Neutrophil (primary cell): ENCODE data around the gene DENND1A.

Experiments used
- H3K27ac ChIP-seq: fragments of 200-600 bp; sonication (generic); 2 replicates; pipeline ENCODE4 v1.5.1; 2016; ENCODE audit warnings: mild to moderate bottlenecking, moderate library complexity
- H3K27me3 ChIP-seq: fragments of 200-600 bp; sonication (generic); 2 replicates; pipeline ENCODE4 v1.6.0; 2016; ENCODE audit warnings: mild to moderate bottlenecking
- H3K36me3 ChIP-seq: fragments of 200-600 bp; sonication (generic); 2 replicates; pipeline ENCODE4 v1.5.1; 2017
- H3K4me1 ChIP-seq, 2 experiments: fragments of 200-600 bp in 1 of 2; sonication (generic) in 1 of 2; 1 replicate in 1 of 2; 2 replicates in 1 of 2; pipeline versions ENCODE4 v1.5.1 to v1.6.1; 2013 to 2016; ENCODE audit warnings: low read depth in 1 of 2, low read length in 1 of 2, mild to moderate bottlenecking in 1 of 2, moderate library complexity in 1 of 2; ENCODE audit not compliant: control insufficient read depth in 1 of 2, insufficient read depth in 1 of 2
- H3K4me3 ChIP-seq, 2 experiments: fragments of 200-600 bp in 1 of 2; sonication (generic) in 1 of 2; 1 replicate in 1 of 2; 2 replicates in 1 of 2; pipeline ENCODE4 v1.5.1; 2013 to 2016; ENCODE audit warnings: low read depth in 1 of 2, low read length in 1 of 2, mild to moderate bottlenecking in 1 of 2, moderate library complexity in 1 of 2
- H3K9me3 ChIP-seq: fragments of 200-600 bp; sonication (generic); 2 replicates; pipeline ENCODE4 v1.5.1; 2016
- CTCF ChIP-seq: fragments of 200-600 bp; sonication (generic); IDR thresholded peaks from 2 replicates; pipeline ENCODE4 v1.5.1; 2016; ENCODE audit warnings: antibody characterized with exemption

The DENND1A gene

DNA sequence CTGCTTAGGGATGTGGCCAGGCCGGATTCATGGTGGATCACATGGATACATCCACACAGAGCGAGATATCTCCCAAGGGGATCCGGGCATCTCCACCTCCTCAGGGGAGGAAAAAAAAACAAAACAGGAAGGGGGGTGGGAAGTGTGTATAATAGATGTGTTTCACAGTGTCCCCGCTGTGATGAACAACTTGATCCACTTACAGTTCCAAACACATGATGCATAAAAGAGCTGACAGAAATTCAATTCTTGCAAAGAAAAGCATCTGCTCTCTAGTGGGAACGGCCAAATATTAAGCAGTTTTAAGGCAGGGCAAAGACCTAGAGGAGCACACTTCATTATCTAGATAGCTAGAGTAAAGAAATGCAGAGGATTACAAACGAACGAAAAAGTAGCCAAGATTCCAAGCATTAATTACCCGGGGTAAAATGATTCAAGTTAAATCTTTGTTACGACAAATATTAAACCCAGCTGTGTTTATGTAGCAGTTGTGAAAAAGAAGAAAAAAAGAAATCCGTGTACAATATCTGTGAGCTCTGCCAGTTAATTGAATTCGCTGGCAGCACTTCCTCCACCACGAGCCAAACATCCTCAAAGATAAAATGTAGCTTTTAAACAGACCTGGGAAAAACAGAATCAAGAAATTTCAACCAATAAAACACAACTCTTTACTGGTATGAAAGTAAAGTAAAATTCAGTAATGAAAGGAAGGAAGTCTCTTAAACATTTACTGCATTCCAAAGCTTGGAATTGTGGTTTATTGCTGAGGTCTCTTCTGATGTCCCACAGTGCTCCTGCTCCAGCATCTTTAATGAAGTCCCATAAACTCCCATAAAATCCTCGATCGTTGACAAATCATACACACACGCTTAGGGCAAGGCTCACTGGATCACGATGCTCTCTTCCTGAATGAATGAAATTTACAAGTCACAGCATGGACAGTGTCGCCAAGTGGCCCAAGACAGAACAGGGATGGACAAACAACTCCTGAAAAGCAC lies 360.9 kb downstream of the DENND1A start:
- Histone ChIP-seq H3K4me3 (no peak overlapping the region), H3K27ac (no peak overlapping the region), H3K36me3 (peaks cover 4% of the 10 kb centered on the region), H3K27me3 (no peaks in the 10 kb centered on the region), H3K4me1 (no peaks in the 10 kb centered on the region), H3K9me3 (no peaks in the 10 kb centered on the region)
- TF ChIP-seq CTCF = no peak

DNA sequence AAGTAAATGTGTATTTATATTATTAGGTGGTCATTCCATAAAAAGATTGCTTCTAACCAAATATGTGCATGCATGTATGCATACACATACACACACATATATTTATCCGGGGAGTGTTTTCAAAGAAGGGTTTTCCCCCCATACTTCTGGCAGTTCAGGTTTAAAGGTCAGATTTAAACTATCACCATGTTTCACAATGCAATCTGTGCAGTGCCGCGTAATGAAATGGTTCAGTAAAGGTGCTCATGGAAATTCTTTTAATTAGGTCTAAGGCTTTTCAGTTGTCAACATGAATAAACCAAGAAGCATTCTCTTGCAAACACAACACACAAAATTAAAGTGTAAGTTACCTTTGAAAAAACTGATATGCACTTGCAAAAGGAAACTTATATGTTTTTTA lies 362.9 kb downstream of the DENND1A start:
- no peak overlapping the region for H3K27ac ChIP-seq
- no peaks in the 10 kb centered on the region for H3K9me3 ChIP-seq
- H3K4me3 ChIP-seq = no peak overlapping the region
- peaks cover 4% of the 10 kb centered on the region for H3K36me3 ChIP-seq
- H3K27me3 ChIP-seq = no peaks in the 10 kb centered on the region
- H3K4me1 ChIP-seq = peaks cover 0 to 3% of the 10 kb centered on the region in 2 experiments
- TF ChIP-seq CTCF = no peak

- Histone ChIP-seq H3K27me3 (no peaks in the 10 kb centered on the region), H3K36me3 (peaks cover 4% of the 10 kb centered on the region), H3K4me3 (no peak overlapping the region), H3K9me3 (no peaks in the 10 kb centered on the region), H3K27ac (no peak overlapping the region), H3K4me1 (peaks cover 0 to 3% of the 10 kb centered on the region in 2 experiments)
- TF ChIP-seq CTCF = no peak
Measured at GRCh38 chr9:123564652-123565051, 365.3 kb downstream of the DENND1A start.

- Histone ChIP-seq H3K36me3 (no peaks in the 10 kb centered on the region), H3K9me3 (no peaks in the 10 kb centered on the region), H3K4me1 (peaks cover 0 to 3% of the 10 kb centered on the region in 2 experiments), H3K4me3 (no peak overlapping the region), H3K27me3 (no peaks in the 10 kb centered on the region), H3K27ac (no peak overlapping the region)
- TF ChIP-seq CTCF = no peak
Measured at GRCh38 chr9:123562844-123563346, 367.0 kb downstream of the DENND1A start.

DNA sequence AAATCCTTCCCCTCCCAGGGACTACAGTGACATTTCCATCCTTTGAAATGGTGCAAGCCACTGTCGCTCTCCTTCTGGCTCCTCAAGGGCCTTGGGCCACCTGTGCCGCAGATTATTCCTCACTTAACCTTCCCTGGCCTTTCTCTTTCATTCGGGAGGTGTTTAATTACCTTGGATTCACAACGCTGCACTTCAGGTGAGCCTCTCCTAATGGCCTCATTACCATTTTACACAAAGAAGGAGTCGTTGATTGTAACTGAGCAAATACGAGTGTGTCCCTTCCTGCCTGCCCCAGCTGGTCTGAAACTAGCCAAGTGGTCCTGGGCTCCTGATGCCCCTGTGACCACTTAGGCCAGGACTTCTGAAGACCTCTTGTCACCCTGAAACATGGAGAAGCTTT lies 368.9 kb downstream of the DENND1A start:
- H3K36me3 ChIP-seq = peaks cover 14% of the 10 kb centered on the region
- H3K27me3 ChIP-seq = no peaks in the 10 kb centered on the region
- H3K4me1 ChIP-seq = peaks cover 11 to 16% of the 10 kb centered on the region in 2 experiments
- H3K4me3 ChIP-seq = no peak overlapping the region
- no peak overlapping the region for H3K27ac ChIP-seq
- TF ChIP-seq CTCF = no peak
- H3K9me3 ChIP-seq = no peaks in the 10 kb centered on the region
